ENCODE results near the gene PDE3B.

Gene PDE3B

DNA sequence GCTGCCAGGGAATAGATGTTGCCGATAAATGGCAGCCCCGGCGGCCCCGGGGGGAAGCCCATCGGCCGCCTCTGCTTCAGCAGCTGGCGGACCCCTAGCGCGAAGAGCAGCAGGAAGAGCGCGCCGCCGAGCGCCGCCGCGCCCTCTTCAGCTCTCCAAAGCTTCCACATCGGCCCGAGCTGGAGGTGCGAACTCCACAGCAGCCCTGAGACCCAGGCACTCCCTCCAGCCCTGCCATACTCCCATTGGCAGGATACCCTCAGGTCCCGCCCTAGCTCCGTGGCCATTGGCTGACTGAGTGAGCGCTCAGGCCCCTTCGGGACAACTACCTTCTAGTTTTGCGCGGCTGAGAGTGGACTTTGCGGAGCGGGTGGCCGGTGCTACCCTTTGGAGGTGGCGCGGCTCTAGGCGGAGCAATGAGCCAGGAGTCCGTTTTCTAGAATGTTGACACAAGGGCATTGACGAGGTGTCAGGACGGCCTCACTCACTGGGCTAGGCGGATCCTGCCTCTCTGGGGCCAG lies 248.5 kb downstream of the PDE3B start, which contains the start of gene CYP2R1:
CYP2R1 (minus strand) TSS at position 196 of the 521 bp plus-strand sequence; CDS start at position 170, 26 bp downstream.
- peak; percentile 94 for DNase-seq

DNA sequence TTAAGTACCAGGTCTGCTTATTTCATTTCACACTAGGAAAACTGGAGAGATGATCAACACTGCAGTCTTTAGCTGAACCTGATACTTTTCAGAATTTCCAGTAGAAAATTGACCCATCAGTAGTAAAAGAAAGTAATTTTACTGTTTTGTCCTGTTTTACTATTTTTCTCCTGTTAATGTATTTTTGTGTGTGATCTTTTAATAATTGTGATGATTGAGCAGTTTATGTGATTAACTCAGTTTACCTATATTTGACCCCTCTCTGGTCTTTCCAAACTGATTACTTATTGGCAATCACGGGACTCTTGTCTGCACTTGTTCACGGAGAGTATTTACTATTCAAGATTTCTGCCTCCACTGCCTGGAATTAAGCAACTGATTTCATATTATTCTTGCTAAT lies 249.0 kb downstream of the PDE3B start:
- no peak for DNase-seq

DNA sequence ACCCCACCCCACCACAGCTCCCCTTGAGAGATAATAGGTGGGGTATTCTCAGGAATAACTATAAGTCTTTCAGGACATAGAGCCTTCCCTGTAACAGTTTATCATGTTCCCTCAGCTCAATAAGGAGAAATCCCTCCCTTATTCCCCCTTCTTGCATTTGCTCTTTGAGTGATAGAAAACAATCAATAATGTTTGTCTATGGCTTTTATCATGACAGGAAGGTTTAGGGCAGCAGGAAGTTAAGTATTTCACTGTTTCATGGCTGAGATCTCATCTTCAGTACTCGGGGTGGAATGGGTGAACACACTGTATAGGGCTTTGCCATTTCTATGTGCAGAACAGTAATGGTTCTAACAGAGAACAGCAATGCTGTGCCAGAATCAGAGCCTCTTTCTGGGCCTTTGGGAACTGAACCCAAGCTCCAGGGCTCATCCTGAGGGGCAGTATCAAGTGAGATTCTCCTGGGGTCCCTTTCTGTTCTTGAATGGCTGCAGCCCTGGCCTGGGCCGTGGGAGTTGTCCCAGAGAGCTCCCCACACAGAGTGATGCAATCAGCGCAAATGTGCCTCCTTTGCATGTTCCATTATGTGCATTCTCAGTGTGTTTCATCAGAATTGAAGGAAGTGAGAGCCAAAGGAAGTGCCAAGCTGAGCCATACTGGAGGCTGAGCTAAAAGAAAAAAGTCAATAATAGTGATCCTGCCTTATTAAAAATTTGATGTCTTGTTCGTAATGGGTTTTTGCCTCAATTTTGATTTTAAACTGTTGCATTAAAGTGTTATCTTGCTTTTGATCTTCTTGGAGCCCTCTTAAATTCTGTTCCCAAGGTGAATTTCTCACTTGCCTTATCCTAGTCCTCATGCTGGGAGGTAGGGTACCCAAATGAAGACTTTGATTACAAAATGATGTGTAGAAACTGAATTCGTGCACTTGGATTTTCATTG lies 251.3 kb downstream of the PDE3B start:
- DNase-seq: no peak

DNA sequence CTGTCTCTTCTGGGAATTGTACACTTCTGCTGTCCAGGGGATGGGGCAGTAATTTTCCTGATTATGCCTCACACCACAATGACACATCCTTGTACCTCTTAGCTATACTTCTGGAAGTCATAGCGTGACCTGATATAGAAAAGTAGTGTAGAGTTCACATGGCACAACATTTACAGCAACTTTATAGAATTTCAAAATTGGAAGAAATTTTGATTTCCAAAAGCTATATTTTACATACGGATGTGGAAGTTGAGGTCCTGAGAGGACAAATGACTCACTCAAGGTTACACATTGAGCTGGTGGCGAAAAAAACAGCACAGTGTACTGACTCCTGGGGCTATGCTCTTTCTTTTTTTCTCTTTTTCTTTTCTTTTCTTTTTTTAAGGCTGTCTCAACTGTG lies 254.8 kb downstream of the PDE3B start:
- DNase-seq: no peak

DNA sequence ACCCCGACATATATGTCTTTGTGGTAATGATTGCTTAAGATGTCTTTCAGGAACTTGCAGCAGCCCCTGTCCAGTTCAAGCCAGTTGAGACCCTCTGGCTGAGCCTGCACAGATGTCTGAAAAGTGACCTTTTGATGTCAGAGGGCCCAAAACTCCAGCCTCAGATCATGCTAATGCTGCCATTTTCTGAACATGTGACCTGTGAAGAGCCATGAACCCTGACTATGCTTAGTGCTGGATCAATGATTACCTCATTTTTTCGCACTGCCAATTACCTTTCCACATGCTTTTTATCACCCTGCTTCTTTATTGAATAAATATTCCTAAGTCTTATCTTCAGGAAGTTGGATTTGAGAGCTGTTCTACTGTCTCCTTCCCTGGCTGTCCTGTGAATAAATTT lies 255.3 kb downstream of the PDE3B start:
- no peak for DNase-seq

DNA sequence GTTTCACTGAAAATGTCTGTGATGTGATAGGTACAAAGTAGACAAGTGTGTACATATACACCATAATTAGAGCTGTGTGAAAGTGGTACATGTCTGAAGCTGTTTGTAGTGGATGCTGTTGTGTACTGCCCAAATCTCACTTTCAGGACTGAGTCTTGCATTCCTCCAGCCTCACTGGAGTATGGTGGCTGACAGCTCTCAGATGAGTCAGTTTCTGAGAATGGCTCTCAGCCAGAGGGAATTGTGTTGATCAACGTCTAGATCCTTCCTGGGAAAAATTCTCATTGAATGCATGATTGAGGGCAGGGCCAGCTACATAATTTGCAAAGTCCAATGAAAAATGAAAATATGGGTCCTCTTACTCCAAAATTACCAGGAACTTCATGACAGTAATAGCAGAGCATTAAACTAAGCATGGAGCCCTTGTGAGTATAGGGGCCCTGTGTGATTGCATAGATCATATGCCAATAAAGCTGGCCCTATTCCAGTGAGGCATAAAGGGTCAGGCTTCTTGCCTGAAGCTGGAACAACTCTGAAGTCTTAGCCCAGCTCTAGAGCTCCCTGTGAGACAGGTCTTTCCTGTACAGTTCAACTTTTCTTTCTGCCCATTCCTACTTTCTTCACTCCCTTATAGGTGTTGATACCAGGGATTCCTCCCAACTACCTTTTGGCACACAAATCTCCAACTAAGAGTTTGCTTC lies 259.2 kb downstream of the PDE3B start:
- no peak for DNase-seq

DNA sequence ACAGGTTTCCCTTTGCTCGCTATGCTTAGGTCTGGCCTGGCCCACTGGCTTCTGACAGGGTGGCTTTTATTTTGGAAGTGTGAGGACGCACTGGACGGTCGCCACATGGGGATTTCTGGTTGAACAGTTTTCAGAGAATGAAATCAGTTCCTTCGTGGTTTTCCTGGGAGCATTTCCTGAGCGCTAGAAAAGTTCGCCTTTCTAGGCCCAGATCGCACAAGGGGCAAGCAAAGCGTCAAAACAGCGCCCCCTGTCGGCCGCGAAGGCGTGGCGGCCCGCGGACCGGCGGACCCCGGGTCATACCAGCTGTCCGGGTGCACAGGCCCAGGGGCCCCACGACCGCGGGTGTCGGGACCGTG lies 261.1 kb downstream of the PDE3B start:
- no peak for DNase-seq

DNA sequence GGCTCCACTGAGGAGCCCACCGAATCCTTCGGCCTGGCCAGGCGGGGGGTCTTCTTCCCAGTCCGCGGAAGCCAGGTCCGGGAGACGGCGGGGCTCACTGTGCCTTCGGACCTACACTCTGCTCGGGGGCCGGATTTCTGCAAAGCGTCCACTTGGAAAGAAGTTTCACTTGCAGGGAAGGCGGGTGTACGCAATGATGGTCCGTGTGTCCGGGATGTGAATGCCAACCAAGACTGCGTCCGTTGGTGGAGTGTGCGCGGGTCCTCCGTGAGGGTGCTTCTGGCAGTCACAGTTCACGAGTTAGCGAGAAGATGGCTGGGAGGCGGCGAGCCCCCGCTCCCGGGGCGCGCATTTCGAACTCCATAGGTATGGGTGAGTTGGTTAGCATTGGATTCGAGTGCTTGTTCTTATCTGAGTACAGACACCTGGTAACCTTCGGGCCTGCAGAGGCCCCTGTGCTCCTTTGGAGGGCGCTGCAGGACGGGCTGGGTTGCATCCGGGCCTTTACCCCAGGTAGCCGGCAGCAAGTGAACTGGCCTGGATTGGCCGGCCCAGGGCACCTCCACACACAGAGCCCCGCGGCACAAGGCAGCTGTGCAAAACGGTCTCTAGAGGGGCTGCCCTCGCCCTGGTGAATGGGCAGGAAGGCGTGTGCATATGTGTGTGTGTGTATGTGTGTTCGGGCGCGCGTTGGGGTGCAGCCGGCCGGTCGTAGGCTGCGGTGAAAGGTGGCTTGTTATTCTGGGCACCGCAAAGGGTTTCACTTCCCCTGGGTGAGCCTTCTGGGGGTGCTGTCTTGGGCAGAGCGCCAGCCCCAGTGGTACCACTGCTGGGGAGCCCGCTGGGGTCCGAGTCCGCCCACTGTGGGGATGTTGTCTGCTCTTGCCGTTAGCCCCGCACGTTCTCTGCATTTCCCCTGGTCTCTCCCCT lies 261.8 kb downstream of the PDE3B start:
- DNase-seq: no peak

DNA sequence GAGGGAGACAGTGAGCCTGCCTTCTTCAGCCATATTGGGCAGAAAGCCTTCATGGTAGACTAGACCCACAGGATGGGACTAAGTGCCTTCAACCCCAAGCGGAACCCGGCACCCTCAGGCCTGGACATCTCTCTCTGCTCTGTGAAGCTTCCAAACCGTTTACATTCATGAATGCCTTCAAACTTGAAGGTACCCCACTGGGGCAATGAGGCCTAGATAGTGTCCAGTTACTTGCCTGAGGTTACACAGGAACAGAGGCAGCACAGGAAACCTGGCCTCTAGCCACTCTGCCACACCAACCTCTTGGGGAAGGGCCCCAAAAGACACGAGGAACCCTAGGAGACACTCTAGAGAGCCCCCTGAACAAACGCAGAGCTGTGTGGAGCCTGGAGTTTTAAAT lies 263.0 kb downstream of the PDE3B start:
- DNase-seq: no peak

DNA sequence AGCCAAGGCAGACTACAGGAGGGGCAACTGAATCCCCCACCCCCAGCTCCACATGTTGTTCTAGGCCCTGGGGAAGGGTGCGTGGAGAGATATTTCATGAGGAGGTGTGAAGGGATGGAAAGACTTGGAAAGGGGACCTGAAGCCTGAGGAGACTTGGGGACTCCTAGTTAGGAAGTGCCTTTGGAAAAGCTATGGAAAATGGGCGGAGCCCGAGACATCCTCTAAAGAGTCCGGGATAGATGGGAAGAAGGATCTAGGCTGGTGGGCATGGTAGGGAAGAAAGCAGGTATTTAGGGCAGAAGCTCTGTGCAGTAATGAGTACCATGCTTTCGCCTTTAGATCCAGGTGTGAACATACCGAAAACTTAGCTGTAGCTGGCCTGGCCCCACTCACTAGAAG lies 263.4 kb downstream of the PDE3B start:
- no peak for DNase-seq

DNA sequence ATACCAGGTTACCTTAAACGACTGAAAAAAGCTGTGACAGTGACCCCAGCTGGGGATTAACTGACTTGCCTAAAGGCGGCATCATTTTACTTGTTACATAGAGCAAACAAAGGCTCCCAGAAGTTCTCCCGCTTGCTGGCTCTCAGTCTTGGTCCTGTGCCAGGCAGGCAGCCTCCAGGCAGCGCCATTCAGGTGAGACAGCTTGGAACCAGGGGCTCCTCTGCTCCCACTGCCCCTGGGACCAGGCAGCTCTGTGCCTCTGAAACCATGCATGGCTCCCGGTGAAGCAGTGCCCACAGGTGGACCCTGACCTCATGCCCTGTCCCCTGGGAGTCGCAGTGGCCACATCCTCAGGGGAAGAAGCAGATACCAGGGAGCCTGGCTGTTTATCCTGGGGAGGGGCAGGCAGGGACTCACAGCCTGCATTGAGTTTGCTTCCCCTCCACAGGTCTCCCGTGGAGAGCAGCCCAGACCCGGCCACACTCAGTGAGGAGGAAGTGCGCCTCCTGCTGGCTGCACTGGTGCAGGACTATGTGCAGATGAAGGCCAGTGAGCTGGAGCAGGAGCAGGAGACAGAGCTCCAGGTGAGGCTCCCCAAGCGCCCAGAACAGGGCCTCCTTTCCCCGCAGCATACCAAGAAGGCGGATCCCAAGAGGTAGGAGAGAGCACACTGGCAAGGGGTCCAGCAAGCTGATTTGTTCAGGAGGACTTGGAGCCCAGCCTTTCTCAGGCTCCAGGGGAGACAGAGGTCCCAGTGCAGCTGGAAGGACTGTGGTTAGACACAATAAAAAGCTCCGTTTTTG lies 264.0 kb downstream of the PDE3B start:
- DNase-seq: peak; percentile 70

DNA sequence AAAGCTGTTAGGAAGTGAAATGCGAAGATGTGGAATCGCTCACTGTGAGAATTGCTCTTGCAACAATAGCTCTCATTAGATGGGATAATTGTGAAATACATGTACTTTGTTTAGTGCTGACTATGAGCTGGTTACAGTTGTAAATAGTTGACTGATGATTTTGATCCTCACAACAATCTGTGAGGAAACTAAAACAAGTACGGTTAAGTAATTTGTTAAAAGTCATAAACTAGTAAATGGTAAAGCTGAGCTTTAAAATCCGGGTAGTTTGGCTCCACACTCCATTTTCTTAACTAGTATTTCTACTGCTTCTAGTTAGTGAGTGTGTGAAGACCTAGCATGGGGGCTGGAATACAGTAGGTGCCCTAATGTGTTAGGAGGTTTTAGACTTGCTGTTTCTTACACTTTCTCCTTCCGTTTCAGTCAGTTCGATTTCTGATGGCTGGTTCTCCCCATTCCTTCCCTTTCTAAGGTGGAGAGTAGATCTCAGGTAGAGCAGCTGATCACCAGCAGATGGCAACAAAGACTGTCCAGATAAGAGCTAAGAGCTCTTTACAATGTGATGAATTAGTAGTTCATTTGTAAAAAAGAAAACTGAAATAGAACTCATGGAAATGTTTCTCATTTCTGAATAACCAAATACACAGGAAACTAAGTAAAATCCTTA lies 264.7 kb downstream of the PDE3B start:
- peak; percentile 61 for DNase-seq

DNA sequence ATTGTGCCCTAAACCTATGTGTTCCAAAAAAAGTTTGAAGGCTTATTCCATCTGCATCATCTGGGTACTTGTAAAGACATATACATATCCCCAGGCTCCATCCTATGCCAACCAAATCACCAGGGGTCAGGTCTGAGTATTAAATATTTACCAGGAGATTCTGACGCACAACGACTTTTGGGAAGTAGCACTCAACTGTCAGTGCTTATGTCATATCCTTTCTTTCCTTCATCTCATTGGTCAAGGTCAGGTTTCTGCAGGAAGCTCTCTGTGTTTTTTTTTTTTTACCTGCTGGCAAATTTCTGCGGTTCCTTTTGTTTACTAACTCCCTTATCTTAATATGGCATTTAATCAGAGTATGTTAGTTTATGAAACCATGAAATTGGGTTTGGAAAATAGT lies 270.9 kb downstream of the PDE3B start:
- DNase-seq: no peak

DNA sequence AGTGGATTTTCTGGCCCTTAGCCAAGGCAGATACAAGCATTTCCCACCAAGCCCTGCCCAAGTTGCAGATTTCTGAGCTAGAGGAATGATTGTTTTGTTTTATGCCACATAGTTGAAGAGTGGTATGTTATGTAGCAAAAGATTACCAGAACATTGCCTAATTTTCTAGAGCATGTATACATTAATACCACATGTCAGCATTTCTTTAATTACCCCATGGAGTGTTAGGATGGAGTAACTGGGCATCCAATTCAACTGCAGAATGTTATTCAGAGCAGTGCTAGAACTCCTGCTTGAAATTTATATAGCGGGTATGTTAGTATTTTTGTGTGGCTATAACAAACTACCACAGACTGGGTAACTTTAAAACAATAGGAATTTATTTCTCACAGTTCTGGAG lies 272.8 kb downstream of the PDE3B start:
- DNase-seq: no peak
